ENCODE data around the gene TMEM17.

DNA sequence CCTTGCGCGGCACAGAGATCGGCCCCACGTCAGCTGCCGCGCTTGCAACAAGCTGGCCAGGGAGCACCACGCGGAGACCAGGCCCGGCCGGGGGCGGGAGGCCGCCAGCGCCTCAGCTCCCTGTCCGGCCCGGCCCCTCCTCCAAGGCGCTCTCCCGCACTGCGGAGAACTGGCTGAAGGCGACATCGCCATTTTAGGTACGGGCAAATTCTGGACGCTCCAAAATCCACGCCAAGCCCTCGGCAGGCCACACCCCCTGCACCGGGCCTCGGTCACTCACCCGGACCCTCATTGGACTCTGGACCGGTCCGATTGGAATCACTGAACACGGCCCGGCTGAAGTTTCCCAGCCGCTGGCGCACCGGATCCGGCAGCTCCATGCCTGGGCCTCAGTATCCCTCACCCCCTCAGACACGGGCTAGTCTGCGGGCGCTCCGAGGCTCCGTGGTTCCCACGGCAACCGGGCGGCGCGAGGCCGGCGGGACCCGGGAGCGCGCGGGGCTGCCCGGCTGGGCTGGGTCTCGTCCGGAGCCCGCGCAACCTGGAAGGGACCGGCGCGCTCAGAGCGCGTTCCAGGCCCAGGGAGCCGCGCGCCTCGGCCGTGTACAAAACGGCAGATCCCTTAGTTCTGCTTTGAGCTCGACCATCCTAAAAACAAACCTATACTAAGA, at the start of gene TMEM17:
- TF ChIP-seq POLR2A (IDR thresholded peaks at IDR 0.05) (no peak), POLR2AphosphoS5 (IDR thresholded peaks at IDR 0.05) (peak; percentile 46 to 84 (median 80))
- TF ChIP-seq, protein P1, sequence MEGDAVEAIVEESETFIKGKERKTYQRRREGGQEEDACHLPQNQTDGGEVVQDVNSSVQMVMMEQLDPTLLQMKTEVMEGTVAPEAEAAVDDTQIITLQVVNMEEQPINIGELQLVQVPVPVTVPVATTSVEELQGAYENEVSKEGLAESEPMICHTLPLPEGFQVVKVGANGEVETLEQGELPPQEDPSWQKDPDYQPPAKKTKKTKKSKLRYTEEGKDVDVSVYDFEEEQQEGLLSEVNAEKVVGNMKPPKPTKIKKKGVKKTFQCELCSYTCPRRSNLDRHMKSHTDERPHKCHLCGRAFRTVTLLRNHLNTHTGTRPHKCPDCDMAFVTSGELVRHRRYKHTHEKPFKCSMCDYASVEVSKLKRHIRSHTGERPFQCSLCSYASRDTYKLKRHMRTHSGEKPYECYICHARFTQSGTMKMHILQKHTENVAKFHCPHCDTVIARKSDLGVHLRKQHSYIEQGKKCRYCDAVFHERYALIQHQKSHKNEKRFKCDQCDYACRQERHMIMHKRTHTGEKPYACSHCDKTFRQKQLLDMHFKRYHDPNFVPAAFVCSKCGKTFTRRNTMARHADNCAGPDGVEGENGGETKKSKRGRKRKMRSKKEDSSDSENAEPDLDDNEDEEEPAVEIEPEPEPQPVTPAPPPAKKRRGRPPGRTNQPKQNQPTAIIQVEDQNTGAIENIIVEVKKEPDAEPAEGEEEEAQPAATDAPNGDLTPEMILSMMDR (IDR thresholded peaks at IDR 0.05 in 8 of 11, conservative IDR thresholded peaks at IDR 0.05 in 3 of 11) = no peak

Measured in spleen (tissue), 7 donors.